Naive thymus-derived CD8-positive, alpha-beta T cell (primary cell): ENCODE measurements around the gene RPL18. TPM values are rescaled to one million over a fixed set of nuclear protein-coding genes. Genes with fewer than 3 reads are reported as not detected.

Experiments
- ATAC-seq, 2 donors: fragments of 150-1000 bp; cut with Tn5 transposase in 1 of 2; sonication (Bioruptor Pico), chemical (Tn5 transposase) in 1 of 2; 1 replicate in 1 of 2; 2 replicates in 1 of 2; pipeline ENCODE4 v1.10.0; 2021; ENCODE audit warnings: mild to moderate bottlenecking in 2 of 2, moderate library complexity in 2 of 2
- POLR2A ChIA-PET: fragments of 350-600 bp; sonication (Branson Sonifier 250); formaldehyde crosslinking; loops from one replicate; lab custom pipeline; 2021; ENCODE audit warnings: antibody characterized with exemption; lab: Charles Lee
- DNase-seq, 10 donors: peaks; one replicate each; pipeline versions ENCODE4 v3.0.0 to v3.0.0-alpha.2; 2020 to 2022
- H3K27ac Mint-ChIP-seq, 10 donors: one replicate each; pipeline ENCODE4 v1.8.0; 2020 to 2022; ENCODE audit warnings: mild to moderate bottlenecking in 10 of 10, mixed read lengths in 10 of 10, moderate library complexity in 4 of 10, inconsistent platforms in 1 of 10
- H3K27me3 Mint-ChIP-seq, 5 donors: one replicate each; pipeline ENCODE4 v1.8.0; 2021 to 2022; ENCODE audit warnings: mixed read lengths in 5 of 5
- H3K36me3 Mint-ChIP-seq, 3 donors: one replicate each; pipeline ENCODE4 v1.8.0; 2020 to 2022; ENCODE audit warnings: mixed read lengths in 3 of 3, mild to moderate bottlenecking in 2 of 3, inconsistent platforms in 1 of 3
- H3K4me1 Mint-ChIP-seq, 4 donors: one replicate each; pipeline ENCODE4 v1.8.0; 2021 to 2022; ENCODE audit warnings: mixed read lengths in 4 of 4
- H3K4me3 Mint-ChIP-seq, 10 donors: one replicate each; pipeline ENCODE4 v1.8.0; 2020 to 2022; ENCODE audit warnings: mild to moderate bottlenecking in 10 of 10, mixed read lengths in 10 of 10, moderate library complexity in 6 of 10, inconsistent platforms in 1 of 10
- H3K9me3 Mint-ChIP-seq, 9 donors: one replicate each; pipeline ENCODE4 v1.8.0; 2020 to 2022; ENCODE audit warnings: mixed read lengths in 9 of 9, mild to moderate bottlenecking in 3 of 9, inconsistent platforms in 1 of 9, moderate library complexity in 1 of 9
- polyA plus RNA-seq, 3 donors: library from polyadenylated mRNA; unstranded; fragments of 300-500 nt; fragmentation: Illumina TruSeq; gene quantifications; one replicate each; pipeline ENCODE4 v1.2.3, GENCODE V29; 2021
- total RNA-seq, 8 experiments: library from RNA in 2 of 8; stranded (reverse) in 2 of 8; gene quantifications; one replicate each; pipeline ENCODE4 v1.2.3 and lab custom pipeline; 2021 to 2026

The RPL18 gene
- total and polyA plus RNA-seq, 5 experiments from 2014 or later = 2,380 to 3,008 (median 2,610) TPM

GRCh38 chr19:48656840-48657474 is 38.0 kb upstream of the RPL18 start:
- Mint-ChIP-seq H3K27me3 (peaks cover 0 to 1% (median 0%) of the 10 kb centered on the region in 5 donors), H3K4me1 (peaks cover 7 to 12% (median 10%) of the 10 kb centered on the region in 4 donors), H3K9me3 (no peaks in the 10 kb centered on the region), H3K27ac (peak overlapping the region in 2 of 10 donors; percentile 74 to 75), H3K36me3 (no peaks in the 10 kb centered on the region), H3K4me3 (no peak overlapping the region)
- no peak for ATAC-seq
- POLR2A ChIA-PET = no interaction called here
- DNase-seq = peak in 1 of 10 donors; percentile 10

- Mint-ChIP-seq H3K27ac (peak overlapping the region in 3 of 10 donors; percentile 25 to 48 (median 37)), H3K4me3 (no peak overlapping the region), H3K27me3 (peaks cover 0 to 1% (median 0%) of the 10 kb centered on the region in 5 donors), H3K36me3 (no peaks in the 10 kb centered on the region), H3K9me3 (no peaks in the 10 kb centered on the region), H3K4me1 (peaks cover 3 to 14% (median 8%) of the 10 kb centered on the region in 4 donors)
- POLR2A ChIA-PET = no interaction called here
- ATAC-seq (no peak), DNase-seq (peak in 1 of 10 donors; percentile 36)
Observed at GRCh38 chr19:48654299-48655059, 35.5 kb upstream of the RPL18 start.

- POLR2A ChIA-PET = no interaction called here
- H3K27ac Mint-ChIP-seq = peak overlapping the region in 4 of 10 donors; percentile 2 to 77 (median 35)
- ATAC-seq = no peak
Observed at GRCh38 chr19:48651683-48652048, 32.7 kb upstream of the RPL18 start.

DNA sequence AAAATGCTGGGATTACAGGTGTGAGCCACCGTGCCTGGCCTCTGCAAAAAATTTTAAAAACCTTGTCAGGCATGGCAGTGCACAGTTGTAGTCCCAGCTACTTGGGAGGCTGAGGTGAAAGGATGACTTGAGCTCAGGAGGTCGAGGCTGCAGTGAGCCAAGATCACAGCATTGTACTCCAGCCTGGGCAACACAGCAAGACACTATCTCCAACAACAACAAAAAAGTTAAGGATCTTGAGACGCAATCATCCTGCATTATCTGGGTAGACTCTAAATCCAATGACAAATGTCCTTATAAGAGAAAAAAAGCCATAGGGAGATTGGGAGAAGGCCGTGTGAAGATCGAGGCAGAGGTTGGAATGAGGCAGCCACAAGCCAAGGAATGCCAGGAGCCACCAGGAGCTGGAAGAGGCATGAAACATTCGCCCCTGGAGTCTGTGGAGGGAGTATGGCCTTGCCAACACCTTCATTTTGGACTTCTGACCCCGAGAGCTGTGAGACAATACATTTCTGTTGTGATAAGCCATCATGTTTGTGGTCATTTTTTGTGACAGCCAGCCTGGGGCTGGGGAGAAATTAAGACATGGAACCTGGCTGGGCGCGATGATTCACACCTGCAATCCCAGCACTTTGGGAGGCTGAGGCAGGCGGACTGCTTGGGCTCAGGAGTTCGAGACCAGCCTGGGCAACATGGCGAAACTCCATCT is 32.1 kb upstream of the RPL18 start:
- Mint-ChIP-seq H3K4me3 (peak overlapping the region in 1 of 10 donors; percentile 1), H3K36me3 (no peaks in the 10 kb centered on the region), H3K27ac (peak overlapping the region in 6 of 10 donors; percentile 0 to 54 (median 22)), H3K4me1 (peaks cover 12 to 40% (median 31%) of the 10 kb centered on the region in 4 donors), H3K27me3 (no peaks in the 10 kb centered on the region), H3K9me3 (no peaks in the 10 kb centered on the region)
- POLR2A ChIA-PET = interaction anchor here (1.0 kb wide), 1 partner anchor 10 kb away, joined by 4 read pairs; no protein-coding TSS in a partner anchor
- no peak for DNase-seq
- no peak for ATAC-seq

More at GRCh38 chr19:48651683-48652048, 32.7 kb upstream of the RPL18 start:
- no peaks in the 10 kb centered on the region for H3K9me3 Mint-ChIP-seq
- no peaks in the 10 kb centered on the region for H3K36me3 Mint-ChIP-seq
- no peak for DNase-seq
- no peak overlapping the region for H3K4me3 Mint-ChIP-seq
- no peaks in the 10 kb centered on the region for H3K27me3 Mint-ChIP-seq
- peaks cover 11 to 37% (median 27%) of the 10 kb centered on the region in 4 donors for H3K4me1 Mint-ChIP-seq

DNA sequence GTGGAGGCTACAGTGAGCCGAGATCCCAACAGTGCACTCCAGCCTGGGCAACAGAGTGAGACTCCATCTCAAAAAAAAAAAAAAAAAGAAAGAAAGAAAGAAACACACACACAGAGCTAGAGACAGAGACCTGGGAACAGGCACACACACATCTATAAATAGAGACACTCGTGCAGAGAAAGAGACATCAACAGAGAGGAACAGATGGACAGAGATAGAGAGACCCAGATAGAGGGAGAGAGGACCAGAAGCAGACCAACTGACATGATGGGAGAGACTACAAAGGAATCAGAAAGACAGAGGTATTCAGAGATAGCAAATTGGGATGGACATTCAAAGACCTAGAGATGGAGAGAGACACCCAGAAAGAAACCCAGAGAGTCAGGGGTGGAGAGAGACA is 29.2 kb upstream of the RPL18 start:
- no peaks in the 10 kb centered on the region for H3K9me3 Mint-ChIP-seq
- POLR2A ChIA-PET = interaction anchor here (0.7 to 1.0 kb wide), 2 partner anchors 14 to 342 kb away, joined by 4 to 8 read pairs; no protein-coding TSS in a partner anchor
- H3K4me3 Mint-ChIP-seq = peak overlapping the region in 9 of 10 donors; percentile 5 to 63 (median 34)
- peak overlapping the region; percentile 68 to 98 (median 93) for H3K27ac Mint-ChIP-seq
- ATAC-seq (no peak), DNase-seq (no peak)
- no peaks in the 10 kb centered on the region for H3K36me3 Mint-ChIP-seq
- no peaks in the 10 kb centered on the region for H3K27me3 Mint-ChIP-seq
- H3K4me1 Mint-ChIP-seq = peaks cover 25 to 54% (median 47%) of the 10 kb centered on the region in 4 donors

GRCh38 chr19:48646722-48647216 is 27.8 kb upstream of the RPL18 start:
- H3K4me1 Mint-ChIP-seq = peaks cover 31 to 54% (median 51%) of the 10 kb centered on the region in 4 donors
- no peak for DNase-seq
- peak overlapping the region; percentile 43 to 99 (median 80) for H3K4me3 Mint-ChIP-seq
- H3K27ac Mint-ChIP-seq = peak overlapping the region; percentile 64 to 98 (median 86)
- H3K36me3 Mint-ChIP-seq = peaks cover 0 to 1% (median 0%) of the 10 kb centered on the region in 3 donors
- no peaks in the 10 kb centered on the region for H3K9me3 Mint-ChIP-seq
- H3K27me3 Mint-ChIP-seq = no peaks in the 10 kb centered on the region
- ATAC-seq = no peak
- POLR2A ChIA-PET = interaction anchor here (0.8 to 4.6 kb wide), 15 partner anchors 10 to 347 kb away, joined by 3 to 44 read pairs (median 6); partner anchors contain the start of genes DBP, GYS1, RPL18 and RUVBL2

- ATAC-seq (peak; percentile 81 to 82), DNase-seq (peak; percentile 87 to 99 (median 93))
- H3K4me1 Mint-ChIP-seq = peaks cover 33 to 54% (median 50%) of the 10 kb centered on the region in 4 donors
- H3K36me3 Mint-ChIP-seq = peaks cover 0 to 2% (median 0%) of the 10 kb centered on the region in 3 donors
- no peaks in the 10 kb centered on the region for H3K9me3 Mint-ChIP-seq
- H3K4me3 Mint-ChIP-seq = peak within 1 kb of the TSS; percentile 92 to 99 (median 94)
- H3K27ac Mint-ChIP-seq = peak within 1 kb of the TSS; percentile 82 to 98 (median 94)
- POLR2A ChIA-PET = interaction anchor here (0.7 to 4.6 kb wide), 20 partner anchors 9 to 1204 kb away, joined by 3 to 44 read pairs (median 5); partner anchors contain the start of genes DBP, GYS1, RPL18 and RUVBL2
- no peaks in the 10 kb centered on the region for H3K27me3 Mint-ChIP-seq
Observed at GRCh38 chr19:48646001-48646721, 27.2 kb upstream of the RPL18 start, which contains the start of gene CA11. Gene CA11, minus strand, starts transcription at chr19:48646187. Its CDS starts 555 bp downstream, at chr19:48645632.

DNA sequence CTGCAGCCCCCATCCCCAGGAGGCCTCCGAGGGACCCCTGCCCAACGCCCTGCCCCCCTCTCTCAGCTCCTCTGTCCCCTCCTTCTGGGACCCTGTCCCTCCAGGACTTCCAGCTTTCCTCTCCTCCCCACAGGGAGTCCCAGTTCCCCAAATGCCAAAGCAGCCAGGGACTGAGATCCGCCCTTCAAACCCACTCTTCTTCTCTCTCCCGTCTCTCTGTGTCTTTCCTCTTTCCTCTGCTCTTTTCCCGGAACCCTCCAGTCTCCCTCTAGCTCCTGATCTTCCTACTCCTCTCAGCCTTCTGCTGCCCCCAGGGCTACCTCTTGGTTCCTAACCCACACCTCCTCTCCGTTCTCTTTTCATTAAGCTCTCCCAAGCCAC is 26.6 kb upstream of the RPL18 start:
- DNase-seq = no peak
- peak overlapping the region; percentile 92 to 99 (median 94) for H3K4me3 Mint-ChIP-seq
- no peaks in the 10 kb centered on the region for H3K27me3 Mint-ChIP-seq
- no peak for ATAC-seq
- no peaks in the 10 kb centered on the region for H3K9me3 Mint-ChIP-seq
- peaks cover 31 to 54% (median 48%) of the 10 kb centered on the region in 4 donors for H3K4me1 Mint-ChIP-seq
- H3K27ac Mint-ChIP-seq = peak overlapping the region; percentile 82 to 98 (median 94)
- POLR2A ChIA-PET = interaction anchor here (0.6 to 4.6 kb wide), 25 partner anchors 8 to 1533 kb away, joined by 3 to 44 read pairs (median 5); partner anchors contain the start of genes DBP, FTL, GYS1 and RPL18
- peaks cover 0 to 2% (median 0%) of the 10 kb centered on the region in 3 donors for H3K36me3 Mint-ChIP-seq

GRCh38 chr19:48644839-48645619 is 26.1 kb upstream of the RPL18 start:
- peaks cover 31 to 54% (median 49%) of the 10 kb centered on the region in 4 donors for H3K4me1 Mint-ChIP-seq
- POLR2A ChIA-PET = interaction anchor here (0.6 to 4.6 kb wide), 24 partner anchors 8 to 1532 kb away, joined by 3 to 44 read pairs (median 4); partner anchors contain the start of genes DBP, FTL, GYS1 and RPL18
- peak; percentile 58 to 59 for ATAC-seq

GRCh38 chr19:48644355-48644754 is 25.4 kb upstream of the RPL18 start:
- DNase-seq = peak in 1 of 10 donors; percentile 61
- Mint-ChIP-seq H3K4me3 (peak overlapping the region in 8 of 10 donors; percentile 30 to 96 (median 94)), H3K27ac (peak overlapping the region in 8 of 10 donors; percentile 68 to 98 (median 92)), H3K9me3 (no peaks in the 10 kb centered on the region), H3K4me1 (peaks cover 33 to 56% (median 49%) of the 10 kb centered on the region in 4 donors), H3K27me3 (no peaks in the 10 kb centered on the region), H3K36me3 (peaks cover 0 to 2% (median 0%) of the 10 kb centered on the region in 3 donors)
- no peak for ATAC-seq
- POLR2A ChIA-PET = interaction anchor here (1.0 to 4.6 kb wide), 8 partner anchors 7 to 321 kb away, joined by 3 to 44 read pairs (median 18); partner anchors contain the start of genes DBP, FTL, RPL18 and SPHK2

More at GRCh38 chr19:48644839-48645619, 26.1 kb upstream of the RPL18 start:
- DNase-seq = peak; percentile 55 to 88 (median 72)
- Mint-ChIP-seq H3K27me3 (no peaks in the 10 kb centered on the region), H3K36me3 (peaks cover 0 to 2% (median 0%) of the 10 kb centered on the region in 3 donors), H3K4me3 (peak overlapping the region; percentile 92 to 99 (median 94)), H3K27ac (peak overlapping the region; percentile 82 to 98 (median 94)), H3K9me3 (no peaks in the 10 kb centered on the region)
